Body of pancreas (tissue), 4 donors: Measurements from ENCODE around the gene OR2A2. TPM values are rescaled to one million over a fixed set of nuclear protein-coding genes. Genes with fewer than 3 reads are reported as not detected.

Source experiments
- ATAC-seq: fragments of 150-250 bp; one replicate; pipeline ENCODE4 v1.9.1; 2016
- DNase-seq, 4 donors: peaks; one replicate each; pipeline ENCODE4 v3.0.0-alpha.2; 2019
- H3K27ac ChIP-seq, 4 donors: fragments of 200-600 bp; sonication (generic); 1 replicate in 3 of 4; 2 replicates in 1 of 4; pipeline versions ENCODE4 v1.5.1 to v1.6.1; 2016 to 2019; ENCODE audit warnings: mild to moderate bottlenecking in 1 of 4, mixed read lengths in 1 of 4, moderate library complexity in 1 of 4
- H3K27me3 ChIP-seq, 2 donors: fragments of 200-600 bp; sonication (generic); one replicate each; pipeline ENCODE4 v1.6.0; 2016; ENCODE audit warnings: mild to moderate bottlenecking in 1 of 2
- H3K36me3 ChIP-seq, 2 donors: fragments of 200-600 bp; sonication (generic); replicated peaks in 1 of 2; 2 replicates each; pipeline ENCODE4 v1.5.1; 2016; ENCODE audit warnings: low read depth in 2 of 2; ENCODE audit not compliant: insufficient read depth in 1 of 2
- H3K4me1 ChIP-seq: fragments of 200-600 bp; sonication (generic); one replicate; pipeline ENCODE4 v1.6.0; 2016
- H3K4me3 ChIP-seq, 2 donors: fragments of 200-600 bp; sonication (generic); 1 replicate in 1 of 2; 2 replicates in 1 of 2; pipeline ENCODE4 v1.5.1; 2016 to 2019
- H3K9me3 ChIP-seq, 3 donors: fragments of 200-600 bp; sonication (generic); 1 replicate in 2 of 3; 2 replicates in 1 of 3; pipeline ENCODE4 v1.5.1; 2016
- POLR2A ChIP-seq, 3 donors: fragments of 450-650 bp; IDR thresholded peaks; one replicate each; pipeline ENCODE4 v1.6.1; 2016; ENCODE audit warnings: antibody characterized with exemption in 3 of 3, mild to moderate bottlenecking in 2 of 3
- WGBS, 2 donors: methylation state at CpG; one replicate each; pipeline ENCODE4 v1.1.5; 2017; 5-methylcytosine and 5-hydroxymethylcytosine counted together
- intact Hi-C: fragments of 100-400 bp; cut with DNase I; formaldehyde crosslinking; loops from one replicate; pipeline ENCODE4 v1.15.1; 2023
- small RNA-seq: library from RNA; depleted of rRNA; stranded (forward); fragments of <200 nt; gene quantifications from one replicate; pipeline ENCODE3, GENCODE V24; 2016
- total RNA-seq, 2 donors: library from RNA; depleted of rRNA; stranded (reverse); fragments of >200 nt; gene quantifications; one replicate each; pipeline ENCODE4 v1.1.0, GENCODE V29; 2016
- TF ChIP-seq, protein P1 (sequence below), 7 experiments: fragments of 450-650 bp in 4 of 7; fragments of 200-600 bp in 3 of 7; sonication (generic) in 3 of 7; IDR thresholded peaks; one replicate each; pipeline ENCODE4 v1.5.1; 2016 to 2019; ENCODE audit warnings: antibody characterized with exemption in 7 of 7

The OR2A2 gene
- total RNA-seq, 2 donors from 2014 or later: not detected

DNA sequence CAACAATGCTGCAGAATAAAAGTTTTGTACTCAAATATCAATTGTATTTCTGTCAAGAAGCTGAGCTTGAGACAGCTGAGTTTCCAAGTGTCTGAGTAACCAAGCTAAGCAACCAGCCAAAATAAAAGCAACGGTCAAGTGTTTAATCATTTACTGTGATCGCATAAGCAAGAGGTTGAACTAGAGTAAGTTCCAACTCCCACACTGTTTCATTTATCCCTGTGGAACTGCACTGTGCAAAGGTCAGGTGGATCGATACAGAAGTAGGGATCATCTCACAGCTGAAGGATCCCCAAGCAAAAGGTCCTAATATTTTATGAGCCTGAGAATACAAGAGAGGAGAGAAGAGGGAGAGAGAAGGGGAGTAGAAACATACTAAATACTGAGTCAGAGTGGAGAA lies 35.0 kb downstream of the OR2A2 start:
- H3K9me3 ChIP-seq: peaks cover 0 to 17% (median 0%) of the 10 kb centered on the region in 3 donors
- intact Hi-C loops: no loop called here
- H3K4me3 ChIP-seq: no peak overlapping the region
- no peaks in the 10 kb centered on the region for H3K27me3 ChIP-seq
- no peaks in the 10 kb centered on the region for H3K36me3 ChIP-seq
- DNase-seq (no peak), ATAC-seq (no peak)
- TF ChIP-seq, protein P1, sequence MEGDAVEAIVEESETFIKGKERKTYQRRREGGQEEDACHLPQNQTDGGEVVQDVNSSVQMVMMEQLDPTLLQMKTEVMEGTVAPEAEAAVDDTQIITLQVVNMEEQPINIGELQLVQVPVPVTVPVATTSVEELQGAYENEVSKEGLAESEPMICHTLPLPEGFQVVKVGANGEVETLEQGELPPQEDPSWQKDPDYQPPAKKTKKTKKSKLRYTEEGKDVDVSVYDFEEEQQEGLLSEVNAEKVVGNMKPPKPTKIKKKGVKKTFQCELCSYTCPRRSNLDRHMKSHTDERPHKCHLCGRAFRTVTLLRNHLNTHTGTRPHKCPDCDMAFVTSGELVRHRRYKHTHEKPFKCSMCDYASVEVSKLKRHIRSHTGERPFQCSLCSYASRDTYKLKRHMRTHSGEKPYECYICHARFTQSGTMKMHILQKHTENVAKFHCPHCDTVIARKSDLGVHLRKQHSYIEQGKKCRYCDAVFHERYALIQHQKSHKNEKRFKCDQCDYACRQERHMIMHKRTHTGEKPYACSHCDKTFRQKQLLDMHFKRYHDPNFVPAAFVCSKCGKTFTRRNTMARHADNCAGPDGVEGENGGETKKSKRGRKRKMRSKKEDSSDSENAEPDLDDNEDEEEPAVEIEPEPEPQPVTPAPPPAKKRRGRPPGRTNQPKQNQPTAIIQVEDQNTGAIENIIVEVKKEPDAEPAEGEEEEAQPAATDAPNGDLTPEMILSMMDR (IDR thresholded peaks at IDR 0.05): no peak
- WGBS, 2 donors: 83 to 94% methylated on average over 3 of the region's 3 CpGs
- H3K27ac ChIP-seq: no peak overlapping the region
- H3K4me1 ChIP-seq: no peaks in the 10 kb centered on the region

DNA sequence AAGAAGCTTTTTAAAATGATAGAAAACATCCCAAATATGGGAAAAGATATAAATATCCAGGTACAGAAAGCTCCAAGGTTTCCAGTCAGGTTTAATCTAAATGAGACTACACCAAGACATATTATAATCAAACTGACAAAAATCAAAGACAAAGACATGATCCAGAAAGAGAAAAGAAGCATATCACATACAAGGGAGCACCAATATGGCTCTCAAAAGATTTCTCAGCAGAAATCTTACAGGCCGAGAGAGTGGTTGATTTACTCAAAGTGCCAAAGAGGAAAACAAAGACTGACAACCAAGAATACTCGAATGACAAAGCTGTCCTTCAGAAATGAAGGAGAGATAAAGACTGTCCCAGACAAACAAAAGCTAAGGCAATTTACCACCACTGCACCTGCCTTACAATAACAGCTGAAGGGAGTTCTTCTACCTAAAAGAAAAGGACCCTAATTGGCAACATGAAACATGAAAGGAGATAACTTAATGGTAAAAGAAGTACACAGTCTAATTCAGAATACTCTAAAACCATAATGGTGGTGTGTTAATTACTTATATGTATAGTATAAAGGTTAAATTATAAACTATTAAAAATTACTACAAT lies 38.9 kb downstream of the OR2A2 start:
- no peaks in the 10 kb centered on the region for H3K36me3 ChIP-seq
- intact Hi-C loops: no loop called here
- no peaks in the 10 kb centered on the region for H3K27me3 ChIP-seq
- H3K4me1 ChIP-seq: no peaks in the 10 kb centered on the region
- H3K9me3 ChIP-seq: peaks cover 0 to 17% (median 0%) of the 10 kb centered on the region in 3 donors
- 61 to 72% methylated on average over 2 of the region's 2 CpGs for WGBS, 2 donors
- TF ChIP-seq, protein P1 (IDR thresholded peaks at IDR 0.05): no peak
- no peak for TF ChIP-seq POLR2A (IDR thresholded peaks at IDR 0.05)
- ATAC-seq: no peak
- no peak for DNase-seq
- H3K4me3 ChIP-seq: no peak overlapping the region
- no peak overlapping the region for H3K27ac ChIP-seq

DNA sequence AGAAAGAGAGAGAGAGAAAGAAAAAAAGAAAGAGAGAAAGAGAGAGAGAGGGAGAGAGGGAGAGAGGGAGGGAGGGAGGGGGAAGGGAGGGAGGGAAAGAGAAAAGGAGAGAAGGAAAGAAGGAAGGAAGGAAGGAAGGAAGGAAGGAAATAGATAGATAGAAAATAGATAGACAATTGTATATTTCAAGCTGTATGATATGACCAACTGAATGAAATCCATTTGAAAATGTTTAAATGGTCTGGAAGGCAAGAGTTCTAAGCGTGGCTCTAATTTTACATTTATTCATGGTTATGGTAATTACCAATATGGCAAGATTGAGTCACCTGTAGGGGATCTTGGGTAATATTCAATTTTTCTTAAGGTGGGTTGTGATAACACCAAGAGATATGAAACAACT lies 49.5 kb downstream of the OR2A2 start:
- no peaks in the 10 kb centered on the region for H3K36me3 ChIP-seq
- TF ChIP-seq POLR2A (IDR thresholded peaks at IDR 0.05): no peak
- TF ChIP-seq, protein P1 (IDR thresholded peaks at IDR 0.05): no peak
- H3K27ac ChIP-seq: no peak overlapping the region
- DNase-seq: no peak
- H3K4me1 ChIP-seq: no peaks in the 10 kb centered on the region
- intact Hi-C loops: no loop called here
- no peak for ATAC-seq
- H3K27me3 ChIP-seq: no peaks in the 10 kb centered on the region
- H3K9me3 ChIP-seq: no peaks in the 10 kb centered on the region
- 88 to 96% methylated on average over 1 of the region's 1 CpG for WGBS, 2 donors
- H3K4me3 ChIP-seq: no peak overlapping the region

Small RNA genes within 50 kb of the gene (small RNA-seq; reads per million reads assigned to genes)
- gene OR2A41P: not detected

Other genes with a start within 250 kb of the OR2A2 start
- gene TCAF1, start 207.4 kb upstream of the OR2A2 start, total RNA-seq: 10 to 100 TPM; 15.8 to 21.0 TPM
- gene OR2F2, start 174.3 kb upstream of the OR2A2 start, total RNA-seq: not detected
- not detected for gene OR2F1, start 154.7 kb upstream of the OR2A2 start, total RNA-seq
- gene OR6B1, start 109.3 kb upstream of the OR2A2 start, total RNA-seq: not detected
- not detected for gene OR2A5, start 60.6 kb upstream of the OR2A2 start, total RNA-seq
- not detected for gene OR2A25, start 39.8 kb upstream of the OR2A2 start, total RNA-seq
- not detected for gene OR2A12, start 23.3 kb upstream of the OR2A2 start, total RNA-seq
- gene OR2A14, start 13.6 kb downstream of the OR2A2 start, total RNA-seq: not detected
- 10 to 100 TPM in 1 of 2 donors, 1 to 10 TPM in 1; 6.5 to 19.1 TPM for gene CTAGE4, start 73.9 kb downstream of the OR2A2 start, total RNA-seq
- gene ARHGEF35, start 86.2 kb downstream of the OR2A2 start, total RNA-seq: 1 to 10 TPM; 5.3 to 5.4 TPM
- not detected for gene OR2A42, start 130.0 kb downstream of the OR2A2 start, total RNA-seq
- gene OR2A7, start 155.2 kb downstream of the OR2A2 start, total RNA-seq: 10 to 100 TPM in 1 of 2 donors, 1 to 10 TPM in 1; 4.9 to 14.5 TPM
- gene CTAGE8, start 159.7 kb downstream of the OR2A2 start, total RNA-seq: 1 to 10 TPM in 1 of 2 donors, not detected in 1; 3.4 TPM
- not detected for gene OR2A1, start 202.8 kb downstream of the OR2A2 start, total RNA-seq
- 10 to 100 TPM; 19.1 to 23.1 TPM for gene ARHGEF5, start 245.8 kb downstream of the OR2A2 start, total RNA-seq